Esophagus muscularis mucosa (tissue), 4 donors: ENCODE measurements around the gene AXIN1. TPM values are rescaled to one million over a fixed set of nuclear protein-coding genes. Genes with fewer than 3 reads are reported as not detected.
"Not testable (repeated sequence)": the region's sequence is repeated elsewhere in the genome, so short reads cannot be mapped to it uniquely, and the experiment has no call there.

Experiments used
- DNase-seq: peaks from one replicate; pipeline ENCODE4 v3.0.0-alpha.2; 2017; ENCODE audit errors: extremely low spot score
- H3K27ac ChIP-seq, 4 donors: fragments of 200-600 bp; sonication (generic); replicated peaks in 1 of 4; 1 replicate in 3 of 4; 2 replicates in 1 of 4; pipeline ENCODE4 v1.5.1; 2016 to 2019; ENCODE audit warnings: mild to moderate bottlenecking in 1 of 4
- H3K27me3 ChIP-seq, 4 donors: fragments of 200-600 bp; sonication (generic); one replicate each; pipeline versions ENCODE4 v1.5.1 to v1.6.0; 2016 to 2019
- H3K36me3 ChIP-seq, 4 donors: fragments of 200-600 bp; sonication (generic); one replicate each; pipeline ENCODE4 v1.5.1; 2016 to 2019
- H3K4me1 ChIP-seq, 4 donors: fragments of 200-600 bp; sonication (generic); one replicate each; pipeline ENCODE4 v1.5.1; 2016 to 2019
- H3K4me3 ChIP-seq, 4 donors: fragments of 200-600 bp; sonication (generic); 1 replicate in 2 of 4; 2 replicates in 2 of 4; pipeline ENCODE4 v1.5.1; 2016 to 2019; ENCODE audit warnings: mild to moderate bottlenecking in 4 of 4, moderate library complexity in 1 of 4
- H3K9me3 ChIP-seq, 4 donors: fragments of 200-600 bp; sonication (generic); 1 replicate in 3 of 4; 2 replicates in 1 of 4; pipeline ENCODE4 v1.5.1; 2016 to 2019
- CTCF ChIP-seq, 3 experiments: fragments of 200-600 bp in 2 of 3; fragments of 450-650 bp in 1 of 3; sonication (generic) in 2 of 3; IDR thresholded peaks; one replicate each; pipeline ENCODE4 v1.5.1; 2017 to 2019; ENCODE audit warnings: antibody characterized with exemption in 3 of 3, mild to moderate bottlenecking in 2 of 3, moderate library complexity in 1 of 3
- EP300 ChIP-seq: sonication (generic); formaldehyde crosslinking; IDR thresholded peaks from one replicate; pipeline ENCODE4 v1.6.1; 2017; ENCODE audit warnings: antibody characterized with exemption
- POLR2A ChIP-seq: fragments of 450-650 bp; IDR thresholded peaks from one replicate; pipeline ENCODE4 v1.6.1; 2017; ENCODE audit warnings: antibody characterized with exemption, moderate library complexity, mild to moderate bottlenecking, low read depth
- POLR2AphosphoS5 ChIP-seq, 2 donors: sonication (generic); formaldehyde crosslinking; IDR thresholded peaks; one replicate each; pipeline ENCODE4 v1.6.1; 2017; ENCODE audit warnings: antibody characterized with exemption in 2 of 2
- WGBS: methylation state at CpG from one replicate; pipeline ENCODE4 v1.1.5; 2018; 5-methylcytosine and 5-hydroxymethylcytosine counted together
- intact Hi-C: fragments of 100-400 bp; cut with DNase I; formaldehyde crosslinking; loops from one replicate; pipeline ENCODE4 v1.15.1; 2023
- total RNA-seq, 4 donors: library from RNA; depleted of rRNA; stranded (reverse); fragments of >200 nt; gene quantifications; one replicate each; pipeline versions ENCODE4 v1.1.0 to v1.2.1, GENCODE V29; 2016

Gene AXIN1
- total RNA-seq, 4 donors from 2014 or later: 24.1 to 56.2 (median 44.1) TPM

- WGBS: 88% methylated on average over 6 of the region's 6 CpGs
- H3K36me3 ChIP-seq: peaks cover 0 to 35% (median 26%) of the 10 kb centered on the region in 4 donors
- no peak overlapping the region for H3K4me3 ChIP-seq
- no peak overlapping the region for H3K27ac ChIP-seq
- H3K9me3 ChIP-seq: no peaks in the 10 kb centered on the region
- H3K4me1 ChIP-seq: peaks cover 8 to 34% (median 23%) of the 10 kb centered on the region in 4 donors
- TF ChIP-seq EP300 (no peak), POLR2AphosphoS5 (IDR thresholded peaks at IDR 0.05) (no peak), CTCF (IDR thresholded peaks at IDR 0.05) (no peak), POLR2A (no peak)
- no peaks in the 10 kb centered on the region for H3K27me3 ChIP-seq
- intact Hi-C loops: no loop called here
- DNase-seq: no peak
Observed at GRCh38 chr16:347203-347602, 5.3 kb downstream of the AXIN1 start.

GRCh38 chr16:346587-346986, 5.9 kb downstream of the AXIN1 start:
- H3K27ac ChIP-seq: no peak overlapping the region
- H3K4me1 ChIP-seq: peaks cover 8 to 30% (median 19%) of the 10 kb centered on the region in 4 donors
- intact Hi-C loops: no loop called here
- no peak for DNase-seq
- 89% methylated on average over 13 of the region's 15 CpGs for WGBS
- peaks cover 0 to 35% (median 26%) of the 10 kb centered on the region in 4 donors for H3K36me3 ChIP-seq
- H3K27me3 ChIP-seq: no peaks in the 10 kb centered on the region
- H3K4me3 ChIP-seq: no peak overlapping the region
- no peaks in the 10 kb centered on the region for H3K9me3 ChIP-seq
- TF ChIP-seq POLR2A (no peak), CTCF (IDR thresholded peaks at IDR 0.05) (no peak), EP300 (no peak), POLR2AphosphoS5 (IDR thresholded peaks at IDR 0.05) (no peak)

- 90% methylated on average over 11 of the region's 11 CpGs for WGBS
- Histone ChIP-seq H3K4me3 (no peak overlapping the region), H3K27ac (no peak overlapping the region), H3K27me3 (no peaks in the 10 kb centered on the region), H3K36me3 (peaks cover 0 to 35% (median 28%) of the 10 kb centered on the region in 4 donors), H3K9me3 (no peaks in the 10 kb centered on the region), H3K4me1 (peaks cover under 1 to 23% (median 11%) of the 10 kb centered on the region in 4 donors)
- TF ChIP-seq POLR2AphosphoS5 (IDR thresholded peaks at IDR 0.05) (no peak), CTCF (IDR thresholded peaks at IDR 0.05) (no peak)
- DNase-seq: no peak
- intact Hi-C loops: no loop called here
Observed at GRCh38 chr16:345772-346171, 6.8 kb downstream of the AXIN1 start.

DNA sequence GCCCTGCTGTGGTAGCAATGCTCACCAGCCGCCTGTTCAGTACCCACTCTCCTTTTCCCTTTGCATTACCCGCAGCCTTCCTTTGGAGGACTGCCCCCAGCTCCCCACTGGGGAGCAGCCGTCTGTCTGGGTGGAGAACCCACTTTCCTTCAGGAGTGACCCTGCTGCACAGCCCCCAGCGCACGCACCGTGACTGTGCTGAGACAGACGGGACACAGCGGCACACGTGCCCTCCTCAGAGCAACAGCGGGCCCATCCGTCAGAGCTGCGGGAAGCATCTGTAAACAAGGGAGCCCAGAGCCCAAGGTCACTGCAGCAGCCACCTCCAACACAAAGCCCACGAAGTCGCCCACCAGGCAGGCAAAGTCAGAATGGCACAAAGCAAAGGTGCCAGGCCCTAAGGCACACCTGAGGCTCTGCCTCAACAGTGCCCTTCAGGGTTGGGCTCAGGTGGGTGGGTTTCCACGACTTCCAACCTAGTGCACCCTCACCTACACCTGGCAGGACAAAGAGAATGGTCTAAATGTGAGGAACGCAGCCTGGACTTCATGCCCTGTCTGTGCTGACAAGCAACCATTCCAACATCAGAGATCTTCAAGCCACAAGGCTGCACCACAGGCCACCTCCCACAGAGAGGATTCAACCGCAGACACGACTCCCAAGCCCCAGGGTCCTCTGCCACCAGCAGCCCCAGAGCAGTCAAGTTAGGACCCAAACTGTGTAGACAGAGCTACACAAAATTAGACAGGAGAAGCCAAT, 9.9 kb downstream of the AXIN1 start:
- peaks cover 0 to 30% (median 12%) of the 10 kb centered on the region in 4 donors for H3K4me1 ChIP-seq
- H3K9me3 ChIP-seq: no peaks in the 10 kb centered on the region
- no peak overlapping the region for H3K27ac ChIP-seq
- peaks cover 0 to 35% (median 28%) of the 10 kb centered on the region in 4 donors for H3K36me3 ChIP-seq
- no peak for DNase-seq
- TF ChIP-seq POLR2A: no peak
- TF ChIP-seq POLR2AphosphoS5 (IDR thresholded peaks at IDR 0.05): no peak
- no peak for TF ChIP-seq CTCF (IDR thresholded peaks at IDR 0.05)
- no peak for TF ChIP-seq EP300
- 90% methylated on average over 11 of the region's 18 CpGs for WGBS
- H3K4me3 ChIP-seq: no peak overlapping the region
- intact Hi-C loops: no loop called here
- H3K27me3 ChIP-seq: no peaks in the 10 kb centered on the region

DNA sequence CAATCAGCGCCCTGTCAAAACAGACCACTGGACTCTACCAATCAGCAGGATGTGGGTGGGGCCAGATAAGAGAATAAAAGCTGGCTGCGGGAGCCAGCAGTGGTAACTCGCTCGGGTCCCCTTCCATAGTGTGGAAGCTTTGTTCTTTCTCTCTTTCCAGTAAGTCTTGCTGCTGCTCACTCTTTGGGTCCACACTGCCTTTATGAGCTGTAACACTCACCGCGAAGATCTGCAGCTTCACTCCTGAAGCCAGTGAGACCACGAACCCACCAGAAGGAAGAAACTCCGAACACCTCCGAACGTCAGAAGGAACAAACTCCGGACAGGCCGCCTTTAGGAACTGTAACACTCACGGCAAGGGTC, 10.6 kb downstream of the AXIN1 start:
- DNase-seq, H3K4me3 ChIP-seq, intact Hi-C loops, H3K27me3 ChIP-seq, H3K27ac ChIP-seq, H3K9me3 ChIP-seq: not testable (repeated sequence)
- 77% methylated on average over 13 of the region's 13 CpGs for WGBS
- Histone ChIP-seq H3K4me1 (peaks cover 0 to 29% (median 13%) of the 10 kb centered on the region in 4 donors), H3K36me3 (peaks cover 0 to 34% (median 26%) of the 10 kb centered on the region in 4 donors)

- DNase-seq, intact Hi-C loops: not testable (repeated sequence)
- WGBS: 92% methylated on average over 19 of the region's 47 CpGs
Observed at GRCh38 chr16:341095-341973, 11.2 kb downstream of the AXIN1 start.

More at GRCh38 chr16:341095-341973, 11.2 kb downstream of the AXIN1 start:
- Histone ChIP-seq H3K36me3 (peaks cover 0 to 29% (median 21%) of the 10 kb centered on the region in 4 donors), H3K4me1 (peaks cover 0 to 34% (median 13%) of the 10 kb centered on the region in 4 donors)
- H3K4me3 ChIP-seq, H3K9me3 ChIP-seq, H3K27ac ChIP-seq, H3K27me3 ChIP-seq: not testable (repeated sequence)
